Uterine smooth muscle cell (primary cell): Measurements from ENCODE around the gene LLCFC1. TPM values are rescaled to one million over a fixed set of nuclear protein-coding genes. Genes with fewer than 3 reads are reported as not detected.

Experiments
- total RNA-seq: library from RNA; depleted of rRNA; stranded (reverse); fragments of >200 nt; gene quantifications from 2 replicates; pipeline ENCODE4 v1.2.3, GENCODE V29; 2014

LLCFC1 gene
- total RNA-seq, result not detected in 2 replicates

DNA sequence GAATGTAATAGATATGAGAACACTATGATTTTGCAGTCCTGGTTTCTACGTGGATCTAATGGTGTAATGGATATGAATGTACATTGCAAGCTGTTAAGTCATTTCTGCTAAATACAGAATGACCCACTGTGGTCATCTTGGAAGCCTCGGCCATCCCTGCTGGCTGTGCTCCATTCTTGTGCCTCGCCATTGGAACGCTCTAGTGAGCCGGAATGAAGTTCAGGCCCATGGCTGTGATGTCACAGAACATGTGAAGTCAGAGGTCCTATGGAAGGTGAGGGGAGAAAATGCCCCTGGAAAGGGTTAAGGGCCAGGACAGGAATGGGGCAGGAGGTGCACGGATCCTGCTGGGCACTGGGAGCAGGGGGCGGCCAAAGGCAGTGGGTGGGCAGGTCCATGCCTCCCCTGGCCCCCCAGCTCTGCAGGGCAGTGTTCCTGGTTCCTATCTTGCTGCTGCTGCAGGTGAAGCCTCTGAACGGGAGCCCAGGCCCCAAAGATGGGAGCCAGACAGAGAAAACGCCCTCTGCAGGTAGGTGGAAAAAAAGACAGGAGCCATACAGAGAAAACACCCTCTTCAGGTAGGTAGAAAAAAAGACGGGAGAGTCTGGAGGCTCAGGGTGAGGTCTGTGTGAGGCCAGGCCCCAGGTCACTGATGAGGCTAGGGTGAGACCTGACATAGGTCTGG, at the start of gene LLCFC1:
Gene LLCFC1 (plus strand): TSS at position 259 of the 685 bp plus-strand sequence. CDS start 138 bp downstream, at position 397.

DNA sequence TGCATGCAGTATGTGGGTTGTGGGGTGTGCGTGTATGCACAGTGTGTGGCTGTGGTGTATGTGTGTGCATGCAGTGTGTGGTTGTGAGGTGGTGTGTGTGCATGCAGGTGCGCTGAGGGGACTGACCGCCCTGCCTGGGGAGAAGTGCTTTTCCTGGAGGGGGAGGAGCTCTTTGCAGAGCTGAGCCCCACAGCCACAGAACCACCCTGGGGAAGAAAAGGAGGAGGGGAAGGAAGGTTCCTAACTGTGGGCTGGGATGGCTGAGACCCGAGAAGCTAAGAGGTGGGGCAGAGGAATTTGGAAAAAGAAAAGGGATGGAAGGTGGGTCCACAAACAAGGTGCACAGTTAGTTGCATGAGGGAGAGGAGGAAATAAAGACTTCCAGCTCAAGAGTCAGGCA, 5.7 kb upstream of the LLCFC1 start, which contains the start of gene TRPV5:
Gene TRPV5 (minus strand): TSS at position 123 of the 400 bp plus-strand sequence. CDS start 287 bp downstream, outside the sequence.

DNA sequence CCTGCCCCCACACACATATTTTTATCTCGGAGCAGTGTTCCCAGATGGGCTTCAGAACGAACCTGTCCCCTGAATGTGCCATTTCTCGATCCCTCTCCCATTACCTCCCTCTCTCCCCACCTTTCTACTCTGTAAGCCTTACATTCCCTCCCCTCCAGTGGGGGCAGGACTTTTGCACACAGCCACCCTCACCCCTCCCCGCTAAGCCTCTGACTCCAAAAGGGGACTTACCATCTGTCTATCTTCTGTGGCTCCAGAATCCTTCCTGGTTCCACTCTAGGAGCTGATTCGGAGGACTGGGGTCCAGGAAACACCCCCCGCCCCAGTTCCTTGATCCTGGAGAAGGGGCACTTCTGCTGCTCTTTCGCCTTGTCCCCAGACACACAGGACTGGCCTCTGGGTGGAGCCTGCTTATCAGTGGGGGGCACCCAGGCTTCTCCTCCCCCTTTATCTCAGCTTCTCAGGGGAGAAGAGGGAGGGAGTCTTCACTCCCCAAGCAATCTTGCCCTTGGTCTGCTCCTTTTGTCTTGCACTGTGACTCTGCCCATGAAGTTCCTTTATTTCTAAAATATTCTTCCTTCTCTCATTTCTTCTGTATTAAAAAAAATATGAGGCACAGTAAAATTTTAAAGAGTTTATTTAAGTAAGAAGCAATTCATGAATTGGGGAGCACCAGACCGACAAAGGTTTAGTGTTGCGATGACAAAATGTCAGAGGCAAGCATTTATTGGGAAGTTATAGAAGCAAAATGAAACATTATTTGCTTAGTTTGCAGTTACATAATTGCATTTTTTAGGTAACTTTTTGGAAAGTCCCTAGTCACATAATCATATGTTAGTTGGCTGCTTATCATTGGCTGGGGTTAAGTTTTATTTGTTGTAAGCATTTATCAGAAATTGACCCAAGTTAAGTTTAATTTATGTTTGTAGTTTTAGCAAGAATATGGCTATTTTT, 23.0 kb downstream of the LLCFC1 start, which contains the start of gene KEL:
Gene KEL (minus strand): TSS at position 391 of the 954 bp plus-strand sequence. CDS start 157 bp downstream, at position 234.

Other genes starting within 250 kb of the LLCFC1 start
- gene PRSS1, start 190.0 kb upstream of the LLCFC1 start, total RNA-seq, result not detected in 2 replicates
- not detected in 2 replicates for gene PRSS2, start 168.5 kb upstream of the LLCFC1 start, total RNA-seq
- gene EPHB6, start 84.4 kb upstream of the LLCFC1 start, total RNA-seq, result 4.4 and 5.0 TPM in 2 replicates
- gene TRPV6, start 53.7 kb upstream of the LLCFC1 start, total RNA-seq, result under 0.01 TPM in 1 of 2 replicates, not detected in the other
- not detected in 2 replicates for gene TRPV5, start 5.7 kb upstream of the LLCFC1 start, total RNA-seq
- not detected in 2 replicates for gene KEL, start 22.9 kb downstream of the LLCFC1 start, total RNA-seq
- gene OR9A2, start 87.6 kb downstream of the LLCFC1 start, total RNA-seq, result not detected in 2 replicates
- gene OR6V1, start 112.9 kb downstream of the LLCFC1 start, total RNA-seq, result not detected in 2 replicates
- gene PIP, start 192.6 kb downstream of the LLCFC1 start, total RNA-seq, result not detected in 2 replicates
- gene TAS2R39, start 243.9 kb downstream of the LLCFC1 start, total RNA-seq, result not detected in 2 replicates